PFSK-1 (cell line): ENCODE data around the gene KLHL40.

ENCODE experiments used
- SIN3A ChIP-seq: IDR thresholded peaks from 2 replicates; pipeline ENCODE4 v1.6.1; 2012; ENCODE audit warnings: mild to moderate bottlenecking, low read length, moderate library complexity, borderline replicate concordance; ENCODE audit not compliant: insufficient read depth
- TF ChIP-seq, protein P1 (sequence below), 2 experiments: IDR thresholded peaks; 2 replicates each; pipeline versions ENCODE4 v1.6.1 to v1.8.0; 2011 to 2012; ENCODE audit warnings: low read depth in 2 of 2, low read length in 2 of 2, control low read depth in 1 of 2, inconsistent platforms in 1 of 2, mild to moderate bottlenecking in 1 of 2, moderate library complexity in 1 of 2; ENCODE audit not compliant: insufficient read depth in 1 of 2

GRCh38 chr3:42660898-42661297 is 24.4 kb upstream of the KLHL40 start:
- no peak for TF ChIP-seq SIN3A
- TF ChIP-seq, protein P1, sequence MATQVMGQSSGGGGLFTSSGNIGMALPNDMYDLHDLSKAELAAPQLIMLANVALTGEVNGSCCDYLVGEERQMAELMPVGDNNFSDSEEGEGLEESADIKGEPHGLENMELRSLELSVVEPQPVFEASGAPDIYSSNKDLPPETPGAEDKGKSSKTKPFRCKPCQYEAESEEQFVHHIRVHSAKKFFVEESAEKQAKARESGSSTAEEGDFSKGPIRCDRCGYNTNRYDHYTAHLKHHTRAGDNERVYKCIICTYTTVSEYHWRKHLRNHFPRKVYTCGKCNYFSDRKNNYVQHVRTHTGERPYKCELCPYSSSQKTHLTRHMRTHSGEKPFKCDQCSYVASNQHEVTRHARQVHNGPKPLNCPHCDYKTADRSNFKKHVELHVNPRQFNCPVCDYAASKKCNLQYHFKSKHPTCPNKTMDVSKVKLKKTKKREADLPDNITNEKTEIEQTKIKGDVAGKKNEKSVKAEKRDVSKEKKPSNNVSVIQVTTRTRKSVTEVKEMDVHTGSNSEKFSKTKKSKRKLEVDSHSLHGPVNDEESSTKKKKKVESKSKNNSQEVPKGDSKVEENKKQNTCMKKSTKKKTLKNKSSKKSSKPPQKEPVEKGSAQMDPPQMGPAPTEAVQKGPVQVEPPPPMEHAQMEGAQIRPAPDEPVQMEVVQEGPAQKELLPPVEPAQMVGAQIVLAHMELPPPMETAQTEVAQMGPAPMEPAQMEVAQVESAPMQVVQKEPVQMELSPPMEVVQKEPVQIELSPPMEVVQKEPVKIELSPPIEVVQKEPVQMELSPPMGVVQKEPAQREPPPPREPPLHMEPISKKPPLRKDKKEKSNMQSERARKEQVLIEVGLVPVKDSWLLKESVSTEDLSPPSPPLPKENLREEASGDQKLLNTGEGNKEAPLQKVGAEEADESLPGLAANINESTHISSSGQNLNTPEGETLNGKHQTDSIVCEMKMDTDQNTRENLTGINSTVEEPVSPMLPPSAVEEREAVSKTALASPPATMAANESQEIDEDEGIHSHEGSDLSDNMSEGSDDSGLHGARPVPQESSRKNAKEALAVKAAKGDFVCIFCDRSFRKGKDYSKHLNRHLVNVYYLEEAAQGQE (IDR thresholded peaks at IDR 0.05; ENCODE audit: insufficient read depth in 1 of 2, low read depth in 2 of 2, low read length in 2 of 2), result no peak
